GM23338 (cell line): Measurements from ENCODE around the gene S100A7A. TPM values are rescaled to one million over a fixed set of nuclear protein-coding genes. Genes with fewer than 3 reads are reported as not detected.

ENCODE experiments used
- ATAC-seq: fragments of 200-7000 bp; cut with Tn5 transposase; 3 replicates; pipeline ENCODE4 v1.9.1; 2020
- DNase-seq: peaks from one replicate; pipeline ENCODE4 v3.0.0-alpha.2; 2015; ENCODE audit warnings: low spot score
- H2AFZ ChIP-seq: fragments of 200-600 bp; sonication (generic); 2 replicates; pipeline ENCODE4 v1.8.0; 2016; ENCODE audit warnings: antibody characterized with exemption, mild to moderate bottlenecking, moderate library complexity
- H3F3A ChIP-seq: fragments of 200-600 bp; sonication (generic); replicated peaks from 2 replicates; pipeline ENCODE4 v1.8.0; 2017; ENCODE audit warnings: antibody characterized with exemption, mixed run types, low read depth
- H3K27ac ChIP-seq: fragments of 200-600 bp; sonication (generic); 2 replicates; pipeline ENCODE4 v1.6.1; 2016; ENCODE audit warnings: low read depth
- H3K27me3 ChIP-seq: fragments of 200-600 bp; sonication (generic); 2 replicates; pipeline ENCODE4 v1.8.0; 2016; ENCODE audit warnings: mild to moderate bottlenecking, mixed run types, moderate library complexity; ENCODE audit not compliant: insufficient read depth
- H3K36me3 ChIP-seq: fragments of 200-600 bp; sonication (generic); 2 replicates; pipeline ENCODE4 v1.8.0; 2016; ENCODE audit warnings: mild to moderate bottlenecking; ENCODE audit not compliant: insufficient read depth
- H3K4me1 ChIP-seq: fragments of 200-600 bp; sonication (generic); 2 replicates; pipeline ENCODE4 v1.8.0; 2016; ENCODE audit warnings: mild to moderate bottlenecking, moderate library complexity; ENCODE audit not compliant: insufficient read depth
- H3K4me2 ChIP-seq: fragments of 200-600 bp; sonication (generic); 2 replicates; pipeline ENCODE4 v1.7.1; 2017; ENCODE audit warnings: mixed run types
- H3K4me3 ChIP-seq: fragments of 200-600 bp; sonication (generic); 2 replicates; pipeline ENCODE4 v1.6.1; 2016; ENCODE audit warnings: mixed run types
- H3K79me2 ChIP-seq: fragments of 200-600 bp; sonication (generic); replicated peaks from 2 replicates; pipeline ENCODE4 v1.8.0; 2017; ENCODE audit warnings: mild to moderate bottlenecking; ENCODE audit not compliant: insufficient read depth
- H3K9me2 ChIP-seq: fragments of 200-600 bp; sonication (generic); 2 replicates; pipeline ENCODE4 v1.8.0; 2017; ENCODE audit not compliant: insufficient read depth
- H4K20me1 ChIP-seq: fragments of 200-600 bp; sonication (generic); replicated peaks from 2 replicates; pipeline ENCODE4 v1.8.0; 2017; ENCODE audit warnings: mild to moderate bottlenecking; ENCODE audit not compliant: insufficient read depth
- H3K27ac Mint-ChIP-seq: 2 replicates; pipeline ENCODE4 v1.8.0; 2020; ENCODE audit warnings: inconsistent platforms, mild to moderate bottlenecking, moderate library complexity, mixed read lengths
- H3K27me3 Mint-ChIP-seq: 3 replicates; pipeline ENCODE4 v1.8.0; 2022; ENCODE audit warnings: low read depth, mild to moderate bottlenecking, moderate library complexity, mixed read lengths, inconsistent platforms; ENCODE audit not compliant: insufficient read depth, poor library complexity
- H3K36me3 Mint-ChIP-seq: 3 replicates; pipeline ENCODE4 v1.8.0; 2021; ENCODE audit warnings: low read depth, mild to moderate bottlenecking, inconsistent platforms, moderate library complexity, mixed read lengths
- H3K4me1 Mint-ChIP-seq: 3 replicates; pipeline ENCODE4 v1.8.0; 2020; ENCODE audit warnings: mild to moderate bottlenecking, inconsistent platforms, mixed read lengths
- H3K4me3 Mint-ChIP-seq: 3 replicates; pipeline ENCODE4 v1.8.0; 2021; ENCODE audit warnings: moderate library complexity, mild to moderate bottlenecking, inconsistent platforms, mixed read lengths
- H3K9me3 Mint-ChIP-seq: 3 replicates; pipeline ENCODE4 v1.8.0; 2020; ENCODE audit warnings: moderate library complexity, mild to moderate bottlenecking, inconsistent platforms, mixed read lengths
- CREB1 ChIP-seq: fragments of 250-450 bp; sonication (Bioruptor Pico); IDR thresholded peaks from 2 replicates; pipeline ENCODE4 v1.5.0; 2020; ENCODE audit warnings: low read depth, mild to moderate bottlenecking, moderate library complexity
- EZH2 ChIP-seq: fragments of 200-600 bp; sonication (generic); IDR thresholded peaks from one replicate; pipeline ENCODE4 v1.8.0; 2017; ENCODE audit warnings: antibody characterized with exemption, mild to moderate bottlenecking, low read depth; ENCODE audit not compliant: unreplicated experiment
- EZH2phosphoT487 ChIP-seq: fragments of 200-600 bp; sonication (generic); IDR thresholded peaks from one replicate; pipeline ENCODE4 v1.8.1; 2018; ENCODE audit warnings: antibody characterized with exemption; ENCODE audit not compliant: unreplicated experiment
- JUNB ChIP-seq: IDR thresholded peaks from one replicate; pipeline ENCODE4 v1.6.1; 2016; ENCODE audit warnings: antibody characterized with exemption; ENCODE audit not compliant: unreplicated experiment
- NANOG ChIP-seq: IDR thresholded peaks from 2 replicates; pipeline ENCODE4 v1.6.1; 2016; ENCODE audit warnings: antibody characterized with exemption, borderline replicate concordance
- POLR2AphosphoS5 ChIP-seq: IDR thresholded peaks from 2 replicates; pipeline ENCODE4 v1.6.1; 2016; ENCODE audit warnings: antibody characterized with exemption, low read depth
- STAT1 ChIP-seq: IDR thresholded peaks from one replicate; pipeline ENCODE4 v1.6.1; 2016; ENCODE audit warnings: antibody characterized with exemption; ENCODE audit not compliant: unreplicated experiment
- ZNF114 ChIP-seq: fragments of 250-450 bp; sonication (Bioruptor Pico); IDR thresholded peaks from 2 replicates; pipeline ENCODE4 v1.5.0; 2020; ENCODE audit warnings: mild to moderate bottlenecking, moderate library complexity
- ZNF331 ChIP-seq: fragments of 250-450 bp; sonication (Bioruptor Pico); IDR thresholded peaks from 2 replicates; pipeline ENCODE4 v1.5.0; 2020; ENCODE audit warnings: low read depth, mild to moderate bottlenecking, moderate library complexity
- polyA plus RNA-seq: library from polyadenylated mRNA; unstranded; fragments of >200 nt; fragmentation: Nextera tagmentation; extraction: Ambion mirVana; gene quantifications from 2 replicates; pipeline ENCODE4 v1.2.1, GENCODE V29; 2016
- total RNA-seq: library from RNA; depleted of rRNA; stranded (reverse); fragments of >200 nt; shearing (Covaris generic); gene quantifications from 2 replicates; pipeline ENCODE4 v1.2.3, GENCODE V29; 2014
- TF ChIP-seq, protein P1 (sequence below): fragments of 250-450 bp; sonication (Bioruptor Pico); IDR thresholded peaks from 2 replicates; pipeline ENCODE4 v1.5.0; 2020; ENCODE audit warnings: mild to moderate bottlenecking, moderate library complexity
- TF ChIP-seq, protein P2 (sequence below): IDR thresholded peaks from one replicate; pipeline ENCODE4 v1.6.1; 2018; ENCODE audit warnings: antibody characterized with exemption; ENCODE audit not compliant: unreplicated experiment
- TF ChIP-seq, protein P3 (sequence below), 2 experiments: fragments of 200-600 bp in 1 of 2; sonication (generic) in 1 of 2; conservative IDR thresholded peaks; 2 replicates each; pipeline versions ENCODE4 v1.5.1 to v1.6.1; 2016 to 2017; ENCODE audit warnings: antibody characterized with exemption in 2 of 2, low read depth in 2 of 2, mild to moderate bottlenecking in 2 of 2, moderate library complexity in 1 of 2
- TF ChIP-seq, protein P4 (sequence below): IDR thresholded peaks from 2 replicates; pipeline ENCODE4 v1.6.1; 2016; ENCODE audit warnings: antibody characterized with exemption

The S100A7A gene
- total and polyA plus RNA-seq, 2 experiments from 2014 or later: not detected

DNA sequence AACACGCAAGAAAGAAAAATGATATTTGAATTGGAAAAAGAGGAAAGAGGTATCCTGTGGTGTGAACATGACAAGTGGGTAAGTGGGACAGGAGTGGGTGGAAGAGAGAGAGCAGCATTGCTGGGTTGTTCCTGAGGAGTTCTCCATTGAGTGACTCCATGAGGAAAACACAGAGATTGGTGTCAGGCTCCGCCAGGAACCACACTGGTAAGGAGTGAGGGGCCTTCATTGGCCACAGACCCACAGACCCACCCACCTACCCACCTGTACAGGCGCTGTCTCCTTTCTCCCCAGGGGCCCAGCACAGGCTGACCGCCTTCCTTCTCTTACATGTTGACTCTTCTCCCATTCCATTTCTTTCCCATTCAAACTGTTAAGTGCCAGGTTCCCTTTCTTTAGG is 20.9 kb downstream of the S100A7A start:
- TF ChIP-seq, protein P1, sequence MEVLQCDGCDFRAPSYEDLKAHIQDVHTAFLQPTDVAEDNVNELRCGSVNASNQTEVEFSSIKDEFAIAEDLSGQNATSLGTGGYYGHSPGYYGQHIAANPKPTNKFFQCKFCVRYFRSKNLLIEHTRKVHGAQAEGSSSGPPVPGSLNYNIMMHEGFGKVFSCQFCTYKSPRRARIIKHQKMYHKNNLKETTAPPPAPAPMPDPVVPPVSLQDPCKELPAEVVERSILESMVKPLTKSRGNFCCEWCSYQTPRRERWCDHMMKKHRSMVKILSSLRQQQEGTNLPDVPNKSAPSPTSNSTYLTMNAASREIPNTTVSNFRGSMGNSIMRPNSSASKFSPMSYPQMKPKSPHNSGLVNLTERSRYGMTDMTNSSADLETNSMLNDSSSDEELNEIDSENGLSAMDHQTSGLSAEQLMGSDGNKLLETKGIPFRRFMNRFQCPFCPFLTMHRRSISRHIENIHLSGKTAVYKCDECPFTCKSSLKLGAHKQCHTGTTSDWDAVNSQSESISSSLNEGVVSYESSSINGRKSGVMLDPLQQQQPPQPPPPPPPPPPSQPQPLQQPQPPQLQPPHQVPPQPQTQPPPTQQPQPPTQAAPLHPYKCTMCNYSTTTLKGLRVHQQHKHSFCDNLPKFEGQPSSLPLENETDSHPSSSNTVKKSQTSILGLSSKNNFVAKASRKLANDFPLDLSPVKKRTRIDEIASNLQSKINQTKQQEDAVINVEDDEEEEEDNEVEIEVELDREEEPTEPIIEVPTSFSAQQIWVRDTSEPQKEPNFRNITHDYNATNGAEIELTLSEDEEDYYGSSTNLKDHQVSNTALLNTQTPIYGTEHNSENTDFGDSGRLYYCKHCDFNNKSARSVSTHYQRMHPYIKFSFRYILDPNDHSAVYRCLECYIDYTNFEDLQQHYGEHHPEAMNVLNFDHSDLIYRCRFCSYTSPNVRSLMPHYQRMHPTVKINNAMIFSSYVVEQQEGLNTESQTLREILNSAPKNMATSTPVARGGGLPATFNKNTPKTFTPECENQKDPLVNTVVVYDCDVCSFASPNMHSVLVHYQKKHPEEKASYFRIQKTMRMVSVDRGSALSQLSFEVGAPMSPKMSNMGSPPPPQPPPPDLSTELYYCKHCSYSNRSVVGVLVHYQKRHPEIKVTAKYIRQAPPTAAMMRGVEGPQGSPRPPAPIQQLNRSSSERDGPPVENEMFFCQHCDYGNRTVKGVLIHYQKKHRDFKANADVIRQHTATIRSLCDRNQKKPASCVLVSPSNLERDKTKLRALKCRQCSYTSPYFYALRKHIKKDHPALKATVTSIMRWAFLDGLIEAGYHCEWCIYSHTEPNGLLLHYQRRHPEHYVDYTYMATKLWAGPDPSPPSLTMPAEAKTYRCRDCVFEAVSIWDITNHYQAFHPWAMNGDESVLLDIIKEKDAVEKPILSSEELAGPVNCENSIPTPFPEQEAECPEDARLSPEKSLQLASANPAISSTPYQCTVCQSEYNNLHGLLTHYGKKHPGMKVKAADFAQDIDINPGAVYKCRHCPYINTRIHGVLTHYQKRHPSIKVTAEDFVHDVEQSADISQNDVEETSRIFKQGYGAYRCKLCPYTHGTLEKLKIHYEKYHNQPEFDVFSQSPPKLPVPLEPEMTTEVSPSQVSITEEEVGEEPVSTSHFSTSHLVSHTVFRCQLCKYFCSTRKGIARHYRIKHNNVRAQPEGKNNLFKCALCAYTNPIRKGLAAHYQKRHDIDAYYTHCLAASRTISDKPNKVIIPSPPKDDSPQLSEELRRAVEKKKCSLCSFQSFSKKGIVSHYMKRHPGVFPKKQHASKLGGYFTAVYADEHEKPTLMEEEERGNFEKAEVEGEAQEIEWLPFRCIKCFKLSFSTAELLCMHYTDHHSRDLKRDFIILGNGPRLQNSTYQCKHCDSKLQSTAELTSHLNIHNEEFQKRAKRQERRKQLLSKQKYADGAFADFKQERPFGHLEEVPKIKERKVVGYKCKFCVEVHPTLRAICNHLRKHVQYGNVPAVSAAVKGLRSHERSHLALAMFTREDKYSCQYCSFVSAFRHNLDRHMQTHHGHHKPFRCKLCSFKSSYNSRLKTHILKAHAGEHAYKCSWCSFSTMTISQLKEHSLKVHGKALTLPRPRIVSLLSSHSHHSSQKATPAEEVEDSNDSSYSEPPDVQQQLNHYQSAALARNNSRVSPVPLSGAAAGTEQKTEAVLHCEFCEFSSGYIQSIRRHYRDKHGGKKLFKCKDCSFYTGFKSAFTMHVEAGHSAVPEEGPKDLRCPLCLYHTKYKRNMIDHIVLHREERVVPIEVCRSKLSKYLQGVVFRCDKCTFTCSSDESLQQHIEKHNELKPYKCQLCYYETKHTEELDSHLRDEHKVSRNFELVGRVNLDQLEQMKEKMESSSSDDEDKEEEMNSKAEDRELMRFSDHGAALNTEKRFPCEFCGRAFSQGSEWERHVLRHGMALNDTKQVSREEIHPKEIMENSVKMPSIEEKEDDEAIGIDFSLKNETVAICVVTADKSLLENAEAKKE (CRISPR knock-in tag): no peak
- TF ChIP-seq ZNF331 (CRISPR knock-in tag): no peak
- TF ChIP-seq CREB1 (CRISPR knock-in tag): no peak
- TF ChIP-seq EZH2phosphoT487: no peak
- no peak for TF ChIP-seq JUNB
- TF ChIP-seq, protein P2, sequence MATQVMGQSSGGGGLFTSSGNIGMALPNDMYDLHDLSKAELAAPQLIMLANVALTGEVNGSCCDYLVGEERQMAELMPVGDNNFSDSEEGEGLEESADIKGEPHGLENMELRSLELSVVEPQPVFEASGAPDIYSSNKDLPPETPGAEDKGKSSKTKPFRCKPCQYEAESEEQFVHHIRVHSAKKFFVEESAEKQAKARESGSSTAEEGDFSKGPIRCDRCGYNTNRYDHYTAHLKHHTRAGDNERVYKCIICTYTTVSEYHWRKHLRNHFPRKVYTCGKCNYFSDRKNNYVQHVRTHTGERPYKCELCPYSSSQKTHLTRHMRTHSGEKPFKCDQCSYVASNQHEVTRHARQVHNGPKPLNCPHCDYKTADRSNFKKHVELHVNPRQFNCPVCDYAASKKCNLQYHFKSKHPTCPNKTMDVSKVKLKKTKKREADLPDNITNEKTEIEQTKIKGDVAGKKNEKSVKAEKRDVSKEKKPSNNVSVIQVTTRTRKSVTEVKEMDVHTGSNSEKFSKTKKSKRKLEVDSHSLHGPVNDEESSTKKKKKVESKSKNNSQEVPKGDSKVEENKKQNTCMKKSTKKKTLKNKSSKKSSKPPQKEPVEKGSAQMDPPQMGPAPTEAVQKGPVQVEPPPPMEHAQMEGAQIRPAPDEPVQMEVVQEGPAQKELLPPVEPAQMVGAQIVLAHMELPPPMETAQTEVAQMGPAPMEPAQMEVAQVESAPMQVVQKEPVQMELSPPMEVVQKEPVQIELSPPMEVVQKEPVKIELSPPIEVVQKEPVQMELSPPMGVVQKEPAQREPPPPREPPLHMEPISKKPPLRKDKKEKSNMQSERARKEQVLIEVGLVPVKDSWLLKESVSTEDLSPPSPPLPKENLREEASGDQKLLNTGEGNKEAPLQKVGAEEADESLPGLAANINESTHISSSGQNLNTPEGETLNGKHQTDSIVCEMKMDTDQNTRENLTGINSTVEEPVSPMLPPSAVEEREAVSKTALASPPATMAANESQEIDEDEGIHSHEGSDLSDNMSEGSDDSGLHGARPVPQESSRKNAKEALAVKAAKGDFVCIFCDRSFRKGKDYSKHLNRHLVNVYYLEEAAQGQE: no peak
- TF ChIP-seq, protein P3, sequence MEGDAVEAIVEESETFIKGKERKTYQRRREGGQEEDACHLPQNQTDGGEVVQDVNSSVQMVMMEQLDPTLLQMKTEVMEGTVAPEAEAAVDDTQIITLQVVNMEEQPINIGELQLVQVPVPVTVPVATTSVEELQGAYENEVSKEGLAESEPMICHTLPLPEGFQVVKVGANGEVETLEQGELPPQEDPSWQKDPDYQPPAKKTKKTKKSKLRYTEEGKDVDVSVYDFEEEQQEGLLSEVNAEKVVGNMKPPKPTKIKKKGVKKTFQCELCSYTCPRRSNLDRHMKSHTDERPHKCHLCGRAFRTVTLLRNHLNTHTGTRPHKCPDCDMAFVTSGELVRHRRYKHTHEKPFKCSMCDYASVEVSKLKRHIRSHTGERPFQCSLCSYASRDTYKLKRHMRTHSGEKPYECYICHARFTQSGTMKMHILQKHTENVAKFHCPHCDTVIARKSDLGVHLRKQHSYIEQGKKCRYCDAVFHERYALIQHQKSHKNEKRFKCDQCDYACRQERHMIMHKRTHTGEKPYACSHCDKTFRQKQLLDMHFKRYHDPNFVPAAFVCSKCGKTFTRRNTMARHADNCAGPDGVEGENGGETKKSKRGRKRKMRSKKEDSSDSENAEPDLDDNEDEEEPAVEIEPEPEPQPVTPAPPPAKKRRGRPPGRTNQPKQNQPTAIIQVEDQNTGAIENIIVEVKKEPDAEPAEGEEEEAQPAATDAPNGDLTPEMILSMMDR (conservative IDR thresholded peaks at IDR 0.05; ENCODE audit: low read depth in 2 of 2): no peak
- no peak for TF ChIP-seq EZH2
- no peak for TF ChIP-seq POLR2AphosphoS5
- TF ChIP-seq, protein P4, sequence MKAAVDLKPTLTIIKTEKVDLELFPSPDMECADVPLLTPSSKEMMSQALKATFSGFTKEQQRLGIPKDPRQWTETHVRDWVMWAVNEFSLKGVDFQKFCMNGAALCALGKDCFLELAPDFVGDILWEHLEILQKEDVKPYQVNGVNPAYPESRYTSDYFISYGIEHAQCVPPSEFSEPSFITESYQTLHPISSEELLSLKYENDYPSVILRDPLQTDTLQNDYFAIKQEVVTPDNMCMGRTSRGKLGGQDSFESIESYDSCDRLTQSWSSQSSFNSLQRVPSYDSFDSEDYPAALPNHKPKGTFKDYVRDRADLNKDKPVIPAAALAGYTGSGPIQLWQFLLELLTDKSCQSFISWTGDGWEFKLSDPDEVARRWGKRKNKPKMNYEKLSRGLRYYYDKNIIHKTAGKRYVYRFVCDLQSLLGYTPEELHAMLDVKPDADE: no peak
- TF ChIP-seq STAT1: no peak
- no peak for TF ChIP-seq NANOG
- no peak for TF ChIP-seq ZNF114 (CRISPR knock-in tag)
- H3K4me3 Mint-ChIP-seq: no peak overlapping the region
- Histone ChIP-seq H3K79me2 (no peaks in the 10 kb centered on the region), H3K27ac (no peak overlapping the region), H3K36me3 (no peaks in the 10 kb centered on the region), H2AFZ (no peak overlapping the region), H3K4me1 (no peaks in the 10 kb centered on the region), H3K4me2 (no peak overlapping the region), H4K20me1 (no peaks in the 10 kb centered on the region), H3K4me3 (no peak overlapping the region), H3K27me3 (no peaks in the 10 kb centered on the region), H3K9me2 (no peaks in the 10 kb centered on the region), H3F3A (no peaks in the 10 kb centered on the region)
- H3K27me3 Mint-ChIP-seq: peaks cover 6% of the 10 kb centered on the region
- no peak overlapping the region for H3K27ac Mint-ChIP-seq
- no peaks in the 10 kb centered on the region; the same call in 2 of the 3 replicates for H3K4me1 Mint-ChIP-seq
- no peaks in the 10 kb centered on the region; the same call in 1 of the 3 replicates for H3K9me3 Mint-ChIP-seq
- no peaks in the 10 kb centered on the region for H3K36me3 Mint-ChIP-seq
- DNase-seq (no peak), ATAC-seq (no peak)
